GM19438 (cell line): ENCODE measurements around the gene NUDCD2.
A peak's percentile ranks its signal among the peaks of the same experiment; 100 is the strongest.

Experiments
- ATAC-seq: cut with Tn5 transposase; IDR thresholded peaks from one replicate; pipeline ENCODE4 v1.9.1; 2021; ENCODE audit warnings: low read depth; ENCODE audit not compliant: unreplicated experiment

Gene NUDCD2

GRCh38 chr5:163459819-163460561 lies at the start of gene NUDCD2:
TSS of gene NUDCD2 (minus strand) at chr5:163460102. CDS start at chr5:163460050, 52 bp downstream.
- ATAC-seq, result peak; percentile 74

- no peak for ATAC-seq
These were observed 49.5 kb upstream of the NUDCD2 start for GRCh38 chr5:163509291-163509951.

GRCh38 chr5:163508753-163509152 lies 48.9 kb upstream of the NUDCD2 start:
- ATAC-seq, result no peak

- ATAC-seq, result no peak
These were observed 46.8 kb upstream of the NUDCD2 start for GRCh38 chr5:163506726-163507125.

- ATAC-seq, result peak; percentile 5
These were observed 46.2 kb upstream of the NUDCD2 start for GRCh38 chr5:163506095-163506457.

- ATAC-seq, result peak; percentile 84
These were observed 45.6 kb upstream of the NUDCD2 start, which contains the start of gene MAT2B for GRCh38 chr5:163505368-163506094. TSS of gene MAT2B (plus strand) at chr5:163505619. CDS start at chr5:163505687, 68 bp downstream.

- ATAC-seq, result peak; percentile 4
These were observed 45.1 kb upstream of the NUDCD2 start for GRCh38 chr5:163505049-163505367.

GRCh38 chr5:163504079-163504931 lies 44.4 kb upstream of the NUDCD2 start:
- ATAC-seq, result no peak

GRCh38 chr5:163503106-163504078 lies 43.5 kb upstream of the NUDCD2 start:
- peak; percentile 12 for ATAC-seq

- no peak for ATAC-seq
These were observed 42.6 kb upstream of the NUDCD2 start for GRCh38 chr5:163502521-163502920.

GRCh38 chr5:163498886-163499285 lies 39.0 kb upstream of the NUDCD2 start:
- ATAC-seq, result no peak

GRCh38 chr5:163497315-163497714 lies 37.4 kb upstream of the NUDCD2 start:
- ATAC-seq, result no peak

- no peak for ATAC-seq
These were observed 36.4 kb upstream of the NUDCD2 start for GRCh38 chr5:163496286-163496685.

- no peak for ATAC-seq
These were observed 29.8 kb upstream of the NUDCD2 start for GRCh38 chr5:163489745-163490075.

- no peak for ATAC-seq
These were observed 29.3 kb upstream of the NUDCD2 start for GRCh38 chr5:163489055-163489744.

- ATAC-seq, result no peak
These were observed 19.0 kb upstream of the NUDCD2 start for GRCh38 chr5:163478982-163479271.

GRCh38 chr5:163478126-163478981 lies 18.5 kb upstream of the NUDCD2 start:
- no peak for ATAC-seq

- no peak for ATAC-seq
These were observed 15.5 kb upstream of the NUDCD2 start for GRCh38 chr5:163475411-163475810.
